ENCODE measurements around the gene SKAP1.

- TF ChIP-seq ZNF8 (CRISPR knock-in tag; IDR thresholded peaks at IDR 0.05) (no peak), CSDC2 (CRISPR knock-in tag; IDR thresholded peaks at IDR 0.05) (no peak), TCF4 (CRISPR knock-in tag; IDR thresholded peaks at IDR 0.05; ENCODE audit: borderline replicate concordance) (no peak), PATZ1 (CRISPR knock-in tag; IDR thresholded peaks at IDR 0.05; ENCODE audit: borderline replicate concordance) (no peak), ARNTL (CRISPR knock-in tag; IDR thresholded peaks at IDR 0.05; ENCODE audit: borderline replicate concordance, low read depth) (no peak), RARB (CRISPR knock-in tag; IDR thresholded peaks at IDR 0.05) (no peak), CREB5 (CRISPR knock-in tag; IDR thresholded peaks at IDR 0.05; ENCODE audit: low read depth) (no peak), ISL1 (CRISPR knock-in tag; IDR thresholded peaks at IDR 0.05) (no peak), TOX (CRISPR knock-in tag; IDR thresholded peaks at IDR 0.05; ENCODE audit: borderline replicate concordance) (no peak), POU6F1 (CRISPR knock-in tag; IDR thresholded peaks at IDR 0.05; ENCODE audit: borderline replicate concordance, low read depth) (no peak)
These were observed 301.6 kb downstream of the SKAP1 start for GRCh38 chr17:48128400-48128799.

All from SK-N-SH treated with all-trans-retinoic acid at 6 μM for 48 hours (cell line).